ENCODE measurements around the gene IFFO2. TPM values are rescaled to one million over a fixed set of nuclear protein-coding genes. Genes with fewer than 3 reads are reported as not detected.

Gene IFFO2
- total and polyA plus RNA-seq, 10 of the 15 experiments (the other 5 are each of a cell fraction or from before 2014, with no cell fraction given): 1.2 to 18.4 (median 6.7) TPM

- Histone ChIP-seq H3K4me1 (ENCODE audit: control insufficient read depth, insufficient read depth, low read length) (peaks cover 66% of the 10 kb centered on the region), H2AFZ (ENCODE audit: control insufficient read depth, low read depth, low read length) (no peak overlapping the region), H3K9me3 (replicated peaks; ENCODE audit: control insufficient read depth, insufficient read depth, low read length) (no peaks in the 10 kb centered on the region), H3K79me2 (ENCODE audit: control insufficient read depth, insufficient read depth, low read length) (peaks cover 58% of the 10 kb centered on the region), H3K27me3 (replicated peaks in 1 of 2; ENCODE audit: control insufficient read depth in 2 of 2, insufficient read depth in 2 of 2, low read length in 1 of 2) (no peaks in the 10 kb centered on the region; a peak in 1 of 4 replicates), H3K9ac (ENCODE audit: control insufficient read depth, insufficient read depth, low read length) (peak overlapping the region; percentile 52; the same call in 1 of the 2 replicates), H4K20me1 (ENCODE audit: control insufficient read depth, insufficient read depth) (0 out of 2 replicates have a peak, but pooled peaks cover 2% of the 10 kb centered on the region), H3K27ac (ENCODE audit: control insufficient read depth, insufficient read depth) (no peak overlapping the region), H3K36me3 (ENCODE audit: control insufficient read depth in 2 of 2, insufficient read depth in 2 of 2, low read length in 1 of 2) (no peaks in the 10 kb centered on the region), H3K4me3 (peak overlapping the region; percentile 70; the same call in 1 of the 2 replicates), H3K4me2 (ENCODE audit: control insufficient read depth, insufficient read depth) (peak overlapping the region; percentile 98)
- ATAC-seq (no peak), DNase-seq (ENCODE audit: low read depth, low spot score) (no peak), FAIRE-seq (no peak)
- ChIA-PET CTCF (interaction anchor here (0.9 to 11.6 kb wide), 4 partner anchors 8 to 47 kb away, joined by 6 to 117 read pairs (median 50); no protein-coding TSS in a partner anchor), RAD21 (ENCODE audit: unreplicated experiment) (interaction anchor here (1.0 to 5.2 kb wide), 3 partner anchors 26 to 40 kb away, joined by 3 to 39 read pairs (median 36); no protein-coding TSS in a partner anchor), SMC1A (ENCODE audit: uncharacterized antibody, unreplicated experiment) (interaction anchor here (4.9 kb wide), 1 partner anchor 27 kb away, joined by 27 read pairs; no protein-coding TSS in a partner anchor), POLR2A (interaction anchor here (0.9 to 5.8 kb wide), 3 partner anchors 25 to 135 kb away, joined by 3 to 96 read pairs (median 3); no protein-coding TSS in a partner anchor)
- in situ Hi-C loops (cut with MboI) (no loop called here), intact Hi-C loops (cut with micrococcal nuclease; ENCODE audit: unreplicated experiment) (loop anchor here (5.0 to 10.0 kb wide), 2 partner anchors 41 to 251 kb away; no protein-coding TSS in a partner anchor)
- 0 out of 2 replicates have a peak, but pooled peaks have one; percentile 44 for TF ChIP-seq MLLT1 (IDR thresholded peaks at IDR 0.05)
- TF ChIP-seq NFIC (IDR thresholded peaks at IDR 0.05; ENCODE audit: low read depth, low read length): no peak
- WGBS (ENCODE audit: insufficient coverage, insufficient replicate concordance, low lambda C conversion rate, missing lambda C conversion rate): 88% methylated on average over 11 of the region's 11 CpGs
- TSS peak; percentile 46 for BruUV-seq (replicated peaks)
Measured at GRCh38 chr1:18953731-18954231, 2.7 kb downstream of the IFFO2 start.

All from GM12878 (cell line).